ENCODE measurements around the gene WNT2B. TPM values are rescaled to one million over a fixed set of nuclear protein-coding genes. Genes with fewer than 3 reads are reported as not detected.

The WNT2B gene
- total RNA-seq, 1 donor from 2014 or later, result 4.8 TPM

DNA sequence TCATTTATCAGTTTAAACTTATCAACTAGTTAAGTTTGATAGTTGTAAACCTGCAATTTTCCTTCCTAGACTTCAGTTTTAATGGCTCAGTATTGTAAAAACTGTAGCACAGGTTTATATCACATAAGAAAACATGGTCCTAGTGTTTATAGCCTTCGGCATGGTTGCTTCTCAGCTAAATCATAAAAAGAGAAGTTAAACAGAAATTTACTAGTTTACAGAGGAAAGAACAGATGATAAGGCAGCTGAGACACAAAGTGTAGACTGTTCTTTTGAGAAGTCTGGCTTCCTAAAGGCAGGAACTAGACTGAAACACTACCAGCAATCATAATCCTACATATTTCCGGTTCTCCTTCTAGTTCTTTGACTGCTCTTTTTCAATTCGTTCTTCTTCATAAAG, 39.8 kb downstream of the WNT2B start:
- intact Hi-C loops (cut with DNase I), result loop anchor here (10.0 kb wide), 1 partner anchor 794 kb away; the partner anchor contains the start of gene DDX20
- peaks cover 0 to 6% of the 10 kb centered on the region in 2 donors for H3K36me3 ChIP-seq

DNA sequence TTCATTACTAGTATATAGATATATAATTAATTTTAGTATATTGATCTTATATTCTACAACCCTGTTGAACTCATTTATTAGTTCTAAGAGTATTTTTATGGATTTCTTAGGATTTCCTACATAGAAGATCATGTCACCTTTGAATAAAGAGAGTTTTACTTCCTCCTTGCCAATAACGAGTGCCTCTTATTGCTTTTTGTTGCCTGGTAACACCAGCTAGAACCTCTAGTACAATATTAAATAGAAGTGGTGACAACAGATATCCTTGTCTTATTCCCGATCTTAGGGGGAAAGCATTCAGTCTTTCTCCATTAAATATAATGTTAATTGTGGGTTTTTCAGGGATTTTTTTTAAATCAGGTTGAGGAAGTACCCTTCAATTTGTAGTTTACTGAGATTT, 40.8 kb downstream of the WNT2B start:
- Histone ChIP-seq H3K27ac (no peak overlapping the region), H3K36me3 (peaks cover 0 to 6% of the 10 kb centered on the region in 2 donors)
- intact Hi-C loops (cut with DNase I), result loop anchor here (10.0 kb wide), 1 partner anchor 795 kb away; the partner anchor contains the start of gene DDX20

More for the DNA sequence above, 39.8 kb downstream of the WNT2B start:
- Histone ChIP-seq H3K4me3 (no peak overlapping the region), H3K4me1 (peaks cover 0 to 11% of the 10 kb centered on the region in 2 donors), H3K27ac (no peak overlapping the region), H3K9me3 (no peaks in the 10 kb centered on the region), H3K27me3 (no peaks in the 10 kb centered on the region)
- TF ChIP-seq, protein P1, sequence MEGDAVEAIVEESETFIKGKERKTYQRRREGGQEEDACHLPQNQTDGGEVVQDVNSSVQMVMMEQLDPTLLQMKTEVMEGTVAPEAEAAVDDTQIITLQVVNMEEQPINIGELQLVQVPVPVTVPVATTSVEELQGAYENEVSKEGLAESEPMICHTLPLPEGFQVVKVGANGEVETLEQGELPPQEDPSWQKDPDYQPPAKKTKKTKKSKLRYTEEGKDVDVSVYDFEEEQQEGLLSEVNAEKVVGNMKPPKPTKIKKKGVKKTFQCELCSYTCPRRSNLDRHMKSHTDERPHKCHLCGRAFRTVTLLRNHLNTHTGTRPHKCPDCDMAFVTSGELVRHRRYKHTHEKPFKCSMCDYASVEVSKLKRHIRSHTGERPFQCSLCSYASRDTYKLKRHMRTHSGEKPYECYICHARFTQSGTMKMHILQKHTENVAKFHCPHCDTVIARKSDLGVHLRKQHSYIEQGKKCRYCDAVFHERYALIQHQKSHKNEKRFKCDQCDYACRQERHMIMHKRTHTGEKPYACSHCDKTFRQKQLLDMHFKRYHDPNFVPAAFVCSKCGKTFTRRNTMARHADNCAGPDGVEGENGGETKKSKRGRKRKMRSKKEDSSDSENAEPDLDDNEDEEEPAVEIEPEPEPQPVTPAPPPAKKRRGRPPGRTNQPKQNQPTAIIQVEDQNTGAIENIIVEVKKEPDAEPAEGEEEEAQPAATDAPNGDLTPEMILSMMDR (IDR thresholded peaks at IDR 0.05), result no peak
- DNase-seq (ENCODE audit: low spot score in 2 of 2), result no peak

DNA sequence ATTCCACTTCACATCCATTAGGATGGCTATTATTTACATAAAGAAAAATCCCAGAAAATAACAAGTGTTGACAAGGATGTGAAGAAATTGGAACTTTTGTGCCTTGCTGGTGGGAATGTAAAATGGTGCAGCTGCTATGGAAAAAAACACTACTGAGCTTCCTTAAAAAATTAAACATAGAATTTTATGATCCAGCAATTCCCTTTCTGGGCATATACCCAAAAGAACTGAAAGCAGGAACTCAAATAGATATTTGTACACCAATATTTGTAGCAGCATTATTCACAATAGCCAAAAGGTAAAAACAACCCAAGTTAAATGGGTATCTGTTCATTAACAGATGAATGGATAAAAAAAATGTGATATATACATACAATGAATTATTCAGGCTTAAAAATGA, 45.6 kb downstream of the WNT2B start:
- no peak overlapping the region for H3K4me3 ChIP-seq
- TF ChIP-seq, protein P1 (IDR thresholded peaks at IDR 0.05), result no peak
- no peaks in the 10 kb centered on the region for H3K27me3 ChIP-seq
- no peak overlapping the region for H3K27ac ChIP-seq
- intact Hi-C loops (cut with DNase I), result no loop called here
- H3K4me1 ChIP-seq, result no peaks in the 10 kb centered on the region
- peaks cover 0 to 6% of the 10 kb centered on the region in 2 donors for H3K36me3 ChIP-seq
- DNase-seq (ENCODE audit: low spot score in 2 of 2), result no peak
- no peaks in the 10 kb centered on the region for H3K9me3 ChIP-seq

More for the DNA sequence above, 40.8 kb downstream of the WNT2B start:
- H3K9me3 ChIP-seq, result no peaks in the 10 kb centered on the region
- peaks cover 0 to 7% of the 10 kb centered on the region in 2 donors for H3K4me1 ChIP-seq
- DNase-seq (ENCODE audit: low spot score in 2 of 2), result no peak
- no peaks in the 10 kb centered on the region for H3K27me3 ChIP-seq
- no peak overlapping the region for H3K4me3 ChIP-seq
- TF ChIP-seq, protein P1 (IDR thresholded peaks at IDR 0.05), result no peak

DNA sequence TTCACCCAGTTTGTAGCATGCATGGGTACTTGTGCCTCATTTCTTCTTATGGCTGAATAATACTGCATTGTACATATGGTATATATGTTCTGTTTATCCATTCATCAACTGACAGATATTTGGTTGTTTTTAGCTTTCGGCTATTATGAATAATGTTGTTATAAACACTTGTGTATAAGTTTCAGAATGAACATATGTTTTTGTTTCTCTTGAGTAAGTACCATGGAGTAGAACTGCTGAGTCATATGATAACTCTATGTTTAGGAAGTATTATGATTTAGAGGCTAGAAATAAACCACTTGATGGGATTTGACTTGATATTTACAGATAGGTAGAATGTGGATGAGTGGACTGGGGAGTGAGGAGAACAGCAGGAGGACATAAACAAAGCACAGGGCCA, 48.6 kb downstream of the WNT2B start:
- Histone ChIP-seq H3K27ac (no peak overlapping the region), H3K4me1 (no peaks in the 10 kb centered on the region), H3K4me3 (no peak overlapping the region), H3K9me3 (no peaks in the 10 kb centered on the region), H3K36me3 (peaks cover under 1 to 4% of the 10 kb centered on the region in 2 donors), H3K27me3 (no peaks in the 10 kb centered on the region)
- intact Hi-C loops (cut with DNase I), result no loop called here
- no peak for DNase-seq (ENCODE audit: low spot score in 2 of 2)
- TF ChIP-seq, protein P1 (IDR thresholded peaks at IDR 0.05), result no peak

DNA sequence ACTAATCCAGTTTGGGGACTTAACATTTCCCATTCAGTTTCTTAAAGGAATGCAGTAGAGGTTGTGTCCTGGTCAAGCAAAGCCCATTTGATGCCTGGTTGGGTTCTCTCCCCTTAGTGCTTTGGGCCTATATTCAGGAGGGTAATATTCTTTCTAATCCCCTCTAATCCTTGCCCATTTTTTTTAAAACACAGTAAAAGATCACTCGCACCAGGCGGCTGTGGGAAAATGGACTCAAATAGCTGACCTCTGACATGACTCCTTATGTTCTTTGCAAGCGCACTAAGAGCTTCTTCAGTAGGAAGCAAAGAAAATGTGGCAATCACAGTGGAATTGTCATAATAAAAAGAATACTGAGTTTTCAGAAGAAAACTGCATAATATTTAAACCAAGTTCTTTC, 49.9 kb downstream of the WNT2B start:
- intact Hi-C loops (cut with DNase I), result no loop called here
- no peak for DNase-seq (ENCODE audit: low spot score in 2 of 2)

More for the DNA sequence above, 49.9 kb downstream of the WNT2B start:
- no peaks in the 10 kb centered on the region for H3K4me1 ChIP-seq
- no peak overlapping the region for H3K4me3 ChIP-seq
- H3K36me3 ChIP-seq, result peaks cover 0 to 4% of the 10 kb centered on the region in 2 donors
- no peaks in the 10 kb centered on the region for H3K9me3 ChIP-seq
- H3K27me3 ChIP-seq, result no peaks in the 10 kb centered on the region
- TF ChIP-seq, protein P1 (IDR thresholded peaks at IDR 0.05), result no peak
- H3K27ac ChIP-seq, result no peak overlapping the region
